ENCODE data around the gene OR52J3. TPM values are rescaled to one million over a fixed set of nuclear protein-coding genes. Genes with fewer than 3 reads are reported as not detected.

Gene OR52J3
- total RNA-seq, 1 experiment from 2014 or later: not detected

DNA sequence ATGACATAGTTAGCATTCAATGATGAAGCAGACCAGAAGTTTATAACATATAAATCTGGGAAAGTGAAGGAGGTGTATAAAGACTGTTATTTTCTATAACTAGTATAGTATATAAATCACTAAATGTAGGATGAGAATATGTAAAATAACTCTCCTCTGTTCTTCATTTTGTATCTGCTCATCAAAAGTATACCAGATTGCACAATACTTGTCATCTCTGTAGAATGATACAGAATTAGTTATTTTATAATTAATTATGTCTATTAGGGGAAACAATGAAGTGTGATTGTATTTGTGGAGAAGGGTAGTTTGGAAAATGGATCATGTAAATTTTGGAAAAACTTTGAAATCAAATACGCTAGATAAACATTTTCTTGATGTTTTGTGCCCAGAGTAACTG is 33.3 kb upstream of the OR52J3 start:
- TF ChIP-seq, protein P1, sequence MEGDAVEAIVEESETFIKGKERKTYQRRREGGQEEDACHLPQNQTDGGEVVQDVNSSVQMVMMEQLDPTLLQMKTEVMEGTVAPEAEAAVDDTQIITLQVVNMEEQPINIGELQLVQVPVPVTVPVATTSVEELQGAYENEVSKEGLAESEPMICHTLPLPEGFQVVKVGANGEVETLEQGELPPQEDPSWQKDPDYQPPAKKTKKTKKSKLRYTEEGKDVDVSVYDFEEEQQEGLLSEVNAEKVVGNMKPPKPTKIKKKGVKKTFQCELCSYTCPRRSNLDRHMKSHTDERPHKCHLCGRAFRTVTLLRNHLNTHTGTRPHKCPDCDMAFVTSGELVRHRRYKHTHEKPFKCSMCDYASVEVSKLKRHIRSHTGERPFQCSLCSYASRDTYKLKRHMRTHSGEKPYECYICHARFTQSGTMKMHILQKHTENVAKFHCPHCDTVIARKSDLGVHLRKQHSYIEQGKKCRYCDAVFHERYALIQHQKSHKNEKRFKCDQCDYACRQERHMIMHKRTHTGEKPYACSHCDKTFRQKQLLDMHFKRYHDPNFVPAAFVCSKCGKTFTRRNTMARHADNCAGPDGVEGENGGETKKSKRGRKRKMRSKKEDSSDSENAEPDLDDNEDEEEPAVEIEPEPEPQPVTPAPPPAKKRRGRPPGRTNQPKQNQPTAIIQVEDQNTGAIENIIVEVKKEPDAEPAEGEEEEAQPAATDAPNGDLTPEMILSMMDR (IDR thresholded peaks at IDR 0.05; ENCODE audit: unreplicated experiment): no peak
- CTCF ChIA-PET: no interaction called here
- Mint-ChIP-seq H3K27ac (ENCODE audit: unreplicated experiment) (no peak overlapping the region), H3K9me3 (ENCODE audit: low read depth, unreplicated experiment) (no peaks in the 10 kb centered on the region), H3K27me3 (ENCODE audit: unreplicated experiment) (peaks cover 14% of the 10 kb centered on the region), H3K4me3 (ENCODE audit: low read depth, unreplicated experiment) (no peak overlapping the region), H3K4me1 (ENCODE audit: low read depth, unreplicated experiment) (no peaks in the 10 kb centered on the region), H3K36me3 (ENCODE audit: insufficient read depth, unreplicated experiment) (no peaks in the 10 kb centered on the region)
- BruUV-seq (replicated peaks): no TSS peak
- no peak for DNase-seq
- intact Hi-C loops (cut with micrococcal nuclease; ENCODE audit: unreplicated experiment): no loop called here

DNA sequence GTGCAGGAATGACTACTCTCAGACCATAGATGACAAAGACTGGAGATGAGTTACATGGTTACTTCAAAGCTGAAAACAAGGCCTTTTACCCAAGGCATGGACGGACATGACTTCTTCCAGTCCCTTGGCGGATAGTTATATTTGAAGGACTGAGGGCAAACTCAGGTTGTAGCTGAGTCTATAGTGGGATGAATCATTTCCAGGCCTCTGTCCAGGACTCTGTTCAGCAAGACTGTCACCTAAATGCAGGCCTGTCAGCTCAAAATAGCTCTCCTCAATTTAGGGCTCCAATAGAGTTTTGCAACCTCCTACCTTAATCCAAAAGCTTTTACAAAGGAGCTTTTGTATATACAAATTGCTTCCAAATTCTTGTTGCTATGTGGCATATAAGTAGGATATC is 24.3 kb upstream of the OR52J3 start:
- no TSS peak for BruUV-seq (replicated peaks)
- H3K4me1 Mint-ChIP-seq (ENCODE audit: low read depth, unreplicated experiment): no peaks in the 10 kb centered on the region
- no peaks in the 10 kb centered on the region for H3K27me3 Mint-ChIP-seq (ENCODE audit: unreplicated experiment)
- TF ChIP-seq, protein P1 (IDR thresholded peaks at IDR 0.05; ENCODE audit: unreplicated experiment): no peak
- no peak overlapping the region for H3K4me3 Mint-ChIP-seq (ENCODE audit: low read depth, unreplicated experiment)
- no peaks in the 10 kb centered on the region for H3K36me3 Mint-ChIP-seq (ENCODE audit: insufficient read depth, unreplicated experiment)
- no peaks in the 10 kb centered on the region for H3K9me3 Mint-ChIP-seq (ENCODE audit: low read depth, unreplicated experiment)
- CTCF ChIA-PET: no interaction called here
- intact Hi-C loops (cut with micrococcal nuclease; ENCODE audit: unreplicated experiment): no loop called here
- DNase-seq: no peak
- no peak overlapping the region for H3K27ac Mint-ChIP-seq (ENCODE audit: unreplicated experiment)

DNA sequence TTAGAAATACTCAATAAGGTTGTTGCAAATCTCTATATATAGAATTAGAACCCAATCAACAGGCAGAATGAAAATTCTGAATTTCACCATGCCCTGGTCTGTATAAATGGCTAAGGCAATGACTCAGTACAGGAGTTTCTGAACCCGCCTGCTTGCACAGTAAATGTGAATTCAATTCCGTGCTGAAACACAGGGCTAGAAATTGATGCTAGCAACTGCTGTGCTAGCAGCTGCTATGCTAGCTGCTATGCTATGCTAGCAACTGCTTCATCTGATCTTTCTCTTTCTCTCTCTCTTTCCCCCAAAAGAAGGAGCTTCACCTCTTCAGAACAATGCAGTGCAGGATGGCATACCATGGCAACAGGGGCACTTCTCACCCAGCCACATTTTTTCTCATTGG is 9.7 kb upstream of the OR52J3 start:
- Mint-ChIP-seq H3K36me3 (ENCODE audit: insufficient read depth, unreplicated experiment) (no peaks in the 10 kb centered on the region), H3K9me3 (ENCODE audit: low read depth, unreplicated experiment) (peaks cover 4% of the 10 kb centered on the region), H3K27me3 (ENCODE audit: unreplicated experiment) (no peaks in the 10 kb centered on the region), H3K27ac (ENCODE audit: unreplicated experiment) (no peak overlapping the region), H3K4me1 (ENCODE audit: low read depth, unreplicated experiment) (peaks cover 11% of the 10 kb centered on the region), H3K4me3 (ENCODE audit: low read depth, unreplicated experiment) (no peak overlapping the region)
- CTCF ChIA-PET: no interaction called here
- TF ChIP-seq, protein P1 (IDR thresholded peaks at IDR 0.05; ENCODE audit: unreplicated experiment): no peak
- intact Hi-C loops (cut with micrococcal nuclease; ENCODE audit: unreplicated experiment): no loop called here
- DNase-seq: no peak
- BruUV-seq (replicated peaks): no TSS peak

DNA sequence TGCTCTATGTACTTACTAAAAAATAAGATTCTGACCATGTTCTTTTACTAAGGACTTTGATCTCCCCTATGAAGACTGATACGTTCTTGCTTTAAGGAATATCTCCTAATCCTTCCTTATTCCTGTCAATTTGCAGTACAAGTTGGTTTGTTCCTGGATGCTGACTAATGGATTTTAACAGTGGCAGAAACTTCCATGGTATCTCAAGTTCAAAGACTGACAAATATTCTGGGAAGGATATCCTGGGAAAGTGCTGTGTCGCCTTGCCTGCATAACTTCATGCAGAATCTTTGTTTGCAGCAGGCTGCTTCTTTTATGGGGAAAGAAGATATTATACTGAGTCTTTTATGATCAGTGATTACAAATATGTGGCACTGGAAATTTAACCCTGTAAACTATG is 8.4 kb upstream of the OR52J3 start:
- TF ChIP-seq, protein P1 (IDR thresholded peaks at IDR 0.05; ENCODE audit: unreplicated experiment): no peak
- no peak overlapping the region for H3K4me3 Mint-ChIP-seq (ENCODE audit: low read depth, unreplicated experiment)
- CTCF ChIA-PET: no interaction called here
- intact Hi-C loops (cut with micrococcal nuclease; ENCODE audit: unreplicated experiment): no loop called here
- no peak for DNase-seq
- peaks cover 4% of the 10 kb centered on the region for H3K9me3 Mint-ChIP-seq (ENCODE audit: low read depth, unreplicated experiment)
- BruUV-seq (replicated peaks): no TSS peak
- no peaks in the 10 kb centered on the region for H3K27me3 Mint-ChIP-seq (ENCODE audit: unreplicated experiment)
- H3K27ac Mint-ChIP-seq (ENCODE audit: unreplicated experiment): no peak overlapping the region
- no peaks in the 10 kb centered on the region for H3K36me3 Mint-ChIP-seq (ENCODE audit: insufficient read depth, unreplicated experiment)
- peaks cover 11% of the 10 kb centered on the region for H3K4me1 Mint-ChIP-seq (ENCODE audit: low read depth, unreplicated experiment)

DNA sequence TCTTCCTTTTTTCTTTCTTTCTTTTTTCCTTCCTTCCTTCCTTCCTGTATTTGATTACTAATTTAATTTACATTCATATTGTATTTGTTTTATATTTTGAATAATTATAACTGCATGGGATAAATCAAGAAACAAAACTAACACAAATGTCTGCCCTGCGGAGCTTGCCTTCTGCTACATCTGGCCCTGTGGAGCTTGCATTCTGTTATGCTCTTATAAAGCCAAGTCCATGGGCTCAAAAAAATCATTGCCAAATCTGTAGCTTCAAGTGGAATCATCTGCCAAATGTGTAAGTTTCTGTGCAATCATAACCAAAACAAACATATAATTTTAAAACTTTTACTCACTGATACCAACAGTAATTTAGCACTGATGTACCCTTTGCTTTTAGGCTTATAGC is 8.0 kb upstream of the OR52J3 start:
- Mint-ChIP-seq H3K27me3 (ENCODE audit: unreplicated experiment) (no peaks in the 10 kb centered on the region), H3K4me3 (ENCODE audit: low read depth, unreplicated experiment) (no peak overlapping the region), H3K9me3 (ENCODE audit: low read depth, unreplicated experiment) (peaks cover 4% of the 10 kb centered on the region), H3K36me3 (ENCODE audit: insufficient read depth, unreplicated experiment) (no peaks in the 10 kb centered on the region), H3K4me1 (ENCODE audit: low read depth, unreplicated experiment) (peaks cover 11% of the 10 kb centered on the region), H3K27ac (ENCODE audit: unreplicated experiment) (no peak overlapping the region)
- TF ChIP-seq, protein P1 (IDR thresholded peaks at IDR 0.05; ENCODE audit: unreplicated experiment): no peak
- DNase-seq: no peak
- no TSS peak for BruUV-seq (replicated peaks)
- intact Hi-C loops (cut with micrococcal nuclease; ENCODE audit: unreplicated experiment): no loop called here
- CTCF ChIA-PET: no interaction called here

Measured in Calu3 (cell line).